Pancreas (tissue), 10 donors: ENCODE data around the gene URI1. TPM values are rescaled to one million over a fixed set of nuclear protein-coding genes. Genes with fewer than 3 reads are reported as not detected.

Source experiments
- ATAC-seq, 4 donors: fragments of 200-7000 bp; cut with Tn5 transposase; one replicate each; pipeline versions ENCODE4 v1.8.0 to v1.9.1; 2020; ENCODE audit warnings: mild to moderate bottlenecking in 4 of 4, moderate library complexity in 4 of 4
- DNase-seq, 6 donors: peaks; one replicate each; pipeline ENCODE4 v3.0.0-alpha.2; 2020
- FAIRE-seq: peaks from 2 replicates; lab custom pipeline; 2012; peaks lifted over from hg19 to GRCh38; lab: Jason Lieb, UNC
- H3K27ac ChIP-seq, 4 donors: fragments of 200-600 bp; sonication (generic); 1 replicate in 3 of 4; 2 replicates in 1 of 4; pipeline versions ENCODE4 v1.5.0 to v1.8.0; 2020
- H3K27me3 ChIP-seq, 4 donors: fragments of 200-600 bp; one replicate each; pipeline ENCODE4 v1.8.0; 2021
- H3K36me3 ChIP-seq, 3 donors: fragments of 200-600 bp; sonication (generic) in 1 of 3; one replicate each; pipeline versions ENCODE4 v1.5.0 to v1.8.0; 2020 to 2021
- H3K4me1 ChIP-seq, 3 donors: fragments of 200-600 bp; one replicate each; pipeline ENCODE4 v1.8.0; 2021
- H3K4me3 ChIP-seq, 4 donors: fragments of 200-600 bp; sonication (generic) in 2 of 4; one replicate each; pipeline versions ENCODE4 v1.5.0 to v1.8.0; 2020 to 2021
- H3K9me3 ChIP-seq, 4 donors: fragments of 200-600 bp; one replicate each; pipeline ENCODE4 v1.8.0; 2021
- WGBS, 2 donors: extraction: QIAGEN DNeasy Blood & Tissue Kit; methylation state at CpG; one replicate each; pipeline ENCODE4 v1.1.7; 2013; 5-methylcytosine and 5-hydroxymethylcytosine counted together
- intact Hi-C, 3 donors: fragments of 100-400 bp; cut with DNase I; formaldehyde crosslinking; loops; one replicate each; pipeline versions ENCODE4 v1.11.1 to v1.14.2; 2022
- polyA plus RNA-seq, 2 donors: library from polyadenylated mRNA; stranded (reverse); fragments of 200-250 nt; gene quantifications; one replicate each; pipeline ENCODE4 v1.2.3, GENCODE V29; 2013
- total RNA-seq, 6 donors: library from RNA; stranded (reverse); fragmentation: NEBNext Ultra II Directional in 4 of 6; extraction: Animal tissue kit (Norgen Biotek cat#: 25700) in 4 of 6; gene quantifications; one replicate each; pipeline versions ENCODE4 v1.2.1 to v1.2.4, GENCODE V29; 2021 to 2023
- TF ChIP-seq, protein P1 (sequence below), 4 donors: fragments of 200-600 bp; sonication (generic) in 3 of 4; IDR thresholded peaks; one replicate each; pipeline versions ENCODE4 v1.5.0 to v1.8.0; 2021; ENCODE audit warnings: antibody characterized with exemption in 4 of 4
- donor health status: healthy with polysubstance abuse.
- donor health status: DM: no; HTN: no; CAD: no; lungs with moderate emphysema.
- donor health status: DM: no; HTN: no; CAD: no.
- donor health status: control.
- donor health status: control.
- donor health status: Bipolar disorder and iron deficiency.
- donor health status: DM: yes; HTN: yes; CAD: no.
- donor health status: DM: no; HTN: no; CAD: no.
- donor health status: DM: no; HTN: no; CAD: no.
- donor health status: DM: yes; HTN: yes; CAD: no.

URI1 gene
- total and polyA plus RNA-seq, 8 donors: 8.6 to 33.4 (median 25.0) TPM

- ATAC-seq (no peak), FAIRE-seq (no peak), DNase-seq (no peak)
- Histone ChIP-seq H3K9me3 (no peaks in the 10 kb centered on the region), H3K27ac (no peak overlapping the region), H3K4me1 (peaks cover 6 to 28% (median 13%) of the 10 kb centered on the region in 3 donors), H3K4me3 (peak overlapping the region in 1 of 4 donors; percentile 77), H3K27me3 (no peaks in the 10 kb centered on the region), H3K36me3 (no peaks in the 10 kb centered on the region)
- TF ChIP-seq, protein P1, sequence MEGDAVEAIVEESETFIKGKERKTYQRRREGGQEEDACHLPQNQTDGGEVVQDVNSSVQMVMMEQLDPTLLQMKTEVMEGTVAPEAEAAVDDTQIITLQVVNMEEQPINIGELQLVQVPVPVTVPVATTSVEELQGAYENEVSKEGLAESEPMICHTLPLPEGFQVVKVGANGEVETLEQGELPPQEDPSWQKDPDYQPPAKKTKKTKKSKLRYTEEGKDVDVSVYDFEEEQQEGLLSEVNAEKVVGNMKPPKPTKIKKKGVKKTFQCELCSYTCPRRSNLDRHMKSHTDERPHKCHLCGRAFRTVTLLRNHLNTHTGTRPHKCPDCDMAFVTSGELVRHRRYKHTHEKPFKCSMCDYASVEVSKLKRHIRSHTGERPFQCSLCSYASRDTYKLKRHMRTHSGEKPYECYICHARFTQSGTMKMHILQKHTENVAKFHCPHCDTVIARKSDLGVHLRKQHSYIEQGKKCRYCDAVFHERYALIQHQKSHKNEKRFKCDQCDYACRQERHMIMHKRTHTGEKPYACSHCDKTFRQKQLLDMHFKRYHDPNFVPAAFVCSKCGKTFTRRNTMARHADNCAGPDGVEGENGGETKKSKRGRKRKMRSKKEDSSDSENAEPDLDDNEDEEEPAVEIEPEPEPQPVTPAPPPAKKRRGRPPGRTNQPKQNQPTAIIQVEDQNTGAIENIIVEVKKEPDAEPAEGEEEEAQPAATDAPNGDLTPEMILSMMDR (IDR thresholded peaks at IDR 0.05): no peak
- intact Hi-C loops: no loop called here
- WGBS, 2 donors: 67 to 71% methylated on average over 8 of the region's 8 CpGs
Measured at GRCh38 chr19:29943615-29944014, 1.6 kb downstream of the URI1 start.

DNA sequence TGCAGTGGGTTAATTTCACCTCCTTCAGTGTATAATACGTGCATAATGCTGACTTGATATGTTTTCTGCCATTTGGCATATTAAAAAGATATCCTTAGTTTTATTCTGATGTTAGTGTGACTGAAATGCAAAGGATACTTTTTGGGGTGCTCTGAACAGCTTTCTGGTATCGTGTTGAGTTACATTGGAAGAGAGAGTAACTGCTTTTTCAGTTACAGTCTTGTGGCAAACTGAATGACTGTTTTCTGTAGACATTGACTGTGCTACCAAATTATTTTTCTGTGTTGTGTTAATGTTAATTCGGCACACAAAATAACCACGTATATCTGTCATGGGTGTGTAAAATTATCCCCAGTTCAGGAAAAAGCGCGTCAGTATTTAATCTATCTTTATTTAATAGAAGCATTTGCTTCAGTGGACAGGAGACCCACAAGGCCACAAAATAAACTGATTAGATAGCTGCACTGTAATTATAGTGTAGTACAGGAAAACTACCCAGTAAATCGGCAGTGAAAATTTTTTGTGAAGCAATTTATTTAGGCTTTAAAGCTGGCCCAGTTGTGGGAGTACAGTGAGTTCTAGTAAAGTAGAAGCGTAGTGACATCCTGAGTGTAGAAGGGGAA, 2.5 kb downstream of the URI1 start:
- H3K4me1 ChIP-seq: peaks cover 6 to 28% (median 13%) of the 10 kb centered on the region in 3 donors
- DNase-seq: no peak

DNA sequence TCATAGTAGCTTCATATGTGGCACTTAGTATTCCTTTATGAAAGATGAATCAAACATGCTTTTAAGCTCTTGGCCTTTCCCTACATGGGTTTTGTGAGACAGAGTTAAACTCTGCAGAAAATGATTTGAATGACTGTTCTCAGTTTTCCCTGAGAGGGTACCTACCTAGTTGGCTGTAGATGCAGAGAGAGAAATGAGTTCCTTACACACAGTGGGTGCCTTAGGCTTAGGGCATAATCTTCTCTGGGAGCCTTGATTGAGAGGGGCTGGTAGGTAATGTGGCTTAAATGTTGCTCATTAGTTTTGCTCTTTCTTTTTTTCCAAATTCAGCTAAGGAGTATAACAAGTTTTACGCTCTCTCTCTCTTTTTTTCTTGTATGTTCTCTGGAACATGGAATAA, 3.0 kb downstream of the URI1 start:
- peaks cover 6 to 28% (median 13%) of the 10 kb centered on the region in 3 donors for H3K4me1 ChIP-seq
- H3K27me3 ChIP-seq: no peaks in the 10 kb centered on the region
- H3K36me3 ChIP-seq: no peaks in the 10 kb centered on the region
- intact Hi-C loops: no loop called here
- FAIRE-seq (no peak), DNase-seq (no peak), ATAC-seq (no peak)
- WGBS, 2 donors: 89 to 100% methylated on average over 1 of the region's 1 CpG
- no peak overlapping the region for H3K27ac ChIP-seq
- no peak overlapping the region for H3K4me3 ChIP-seq
- TF ChIP-seq, protein P1 (IDR thresholded peaks at IDR 0.05): no peak
- no peaks in the 10 kb centered on the region for H3K9me3 ChIP-seq

More for the DNA sequence above, 2.5 kb downstream of the URI1 start:
- ATAC-seq (no peak), FAIRE-seq (no peak)
- intact Hi-C loops: no loop called here
- WGBS, 2 donors: 36% methylated on average over 8 of the region's 8 CpGs
- H3K36me3 ChIP-seq: no peaks in the 10 kb centered on the region
- no peaks in the 10 kb centered on the region for H3K9me3 ChIP-seq
- no peak overlapping the region for H3K27ac ChIP-seq
- H3K4me3 ChIP-seq: no peak overlapping the region
- H3K27me3 ChIP-seq: no peaks in the 10 kb centered on the region
- TF ChIP-seq, protein P1 (IDR thresholded peaks at IDR 0.05): no peak

DNA sequence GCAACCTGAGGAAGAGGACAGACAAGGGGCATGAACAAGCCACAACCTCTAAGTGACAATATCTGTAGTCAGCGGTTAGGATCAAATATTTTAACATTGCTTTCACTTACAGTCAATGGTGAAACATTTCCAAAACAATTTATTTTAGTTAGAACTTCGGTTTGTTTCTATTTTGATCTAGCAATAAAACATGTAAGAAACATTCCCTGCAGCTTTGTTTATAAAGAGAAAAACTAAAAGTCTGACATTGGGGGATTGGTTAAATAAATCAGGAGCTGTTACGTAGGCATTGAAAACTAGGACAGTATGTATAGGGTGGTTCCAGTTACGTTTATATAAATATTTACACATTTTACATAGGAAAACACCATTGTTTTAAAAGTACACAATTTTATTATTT, 3.4 kb downstream of the URI1 start:
- Histone ChIP-seq H3K27ac (no peak overlapping the region), H3K4me3 (no peak overlapping the region), H3K36me3 (no peaks in the 10 kb centered on the region), H3K4me1 (peaks cover 6 to 28% (median 13%) of the 10 kb centered on the region in 3 donors), H3K9me3 (no peaks in the 10 kb centered on the region), H3K27me3 (no peaks in the 10 kb centered on the region)
- WGBS, 2 donors: 47 to 51% methylated on average over 4 of the region's 4 CpGs
- no peak for FAIRE-seq
- intact Hi-C loops: no loop called here
- DNase-seq: no peak
- TF ChIP-seq, protein P1 (IDR thresholded peaks at IDR 0.05): no peak
- no peak for ATAC-seq

- Histone ChIP-seq H3K27ac (no peak overlapping the region), H3K9me3 (no peaks in the 10 kb centered on the region), H3K27me3 (no peaks in the 10 kb centered on the region), H3K4me3 (no peak overlapping the region), H3K4me1 (peaks cover 6 to 23% (median 13%) of the 10 kb centered on the region in 3 donors), H3K36me3 (no peaks in the 10 kb centered on the region)
- FAIRE-seq (no peak), ATAC-seq (no peak), DNase-seq (no peak)
- intact Hi-C loops: no loop called here
- WGBS, 2 donors: 95% methylated on average over 2 of the region's 2 CpGs
- TF ChIP-seq, protein P1 (IDR thresholded peaks at IDR 0.05): no peak
Measured at GRCh38 chr19:29946645-29947044, 4.6 kb downstream of the URI1 start.
